ENCODE data around the gene KIAA0753. TPM values are rescaled to one million over a fixed set of nuclear protein-coding genes. Genes with fewer than 3 reads are reported as not detected.

KIAA0753 gene
- total and polyA plus RNA-seq, 2 of the 4 experiments (the other 2 are of a cell fraction): 10.2 to 17.6 TPM

DNA sequence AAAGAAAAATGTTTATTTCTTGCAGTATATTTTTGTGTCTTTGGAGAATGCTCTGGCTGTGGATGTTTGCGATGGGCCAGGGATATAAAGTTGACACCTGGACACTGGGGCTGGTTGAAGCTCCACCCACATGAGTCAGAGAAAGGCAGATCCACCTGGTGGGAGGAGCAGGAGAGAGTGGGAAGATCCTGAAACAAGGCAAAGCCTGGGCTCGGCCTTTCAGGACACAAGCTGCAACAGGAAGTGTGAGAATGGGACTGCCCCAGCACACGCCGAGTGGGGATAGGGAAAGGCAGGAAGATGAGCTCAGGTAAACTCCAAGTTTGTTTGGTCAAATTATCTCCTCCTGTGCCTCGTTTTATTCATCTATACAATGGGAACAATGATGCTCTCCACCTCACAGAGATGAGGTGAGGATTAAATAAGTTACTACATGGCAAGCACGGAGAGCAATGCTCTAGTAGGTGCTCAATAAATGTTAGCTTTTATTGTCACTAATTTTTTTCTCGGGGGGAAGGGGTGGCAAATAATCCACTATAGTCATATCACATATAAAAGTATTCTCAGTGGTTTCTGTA is 62.7 kb downstream of the KIAA0753 start:
- H4K8ac ChIP-seq (ENCODE audit: low read depth in 2 of 2, low read length in 2 of 2): no peak overlapping the region
- CTCF ChIA-PET: no interaction called here
- no peak overlapping the region for H2BK15ac ChIP-seq (ENCODE audit: low read depth, low read length)
- no peak overlapping the region for H4K91ac ChIP-seq (ENCODE audit: insufficient read depth, low read depth, low read length)
- H3K4me3 ChIP-seq (ENCODE audit: insufficient read depth, low read depth, low read length): no peak overlapping the region
- H4K20me1 ChIP-seq (ENCODE audit: insufficient read depth, low read length): no peaks in the 10 kb centered on the region
- H2AK9ac ChIP-seq (replicated peaks; ENCODE audit: low read depth, low read length, poor library complexity): no peak overlapping the region
- no peak overlapping the region for H2AFZ ChIP-seq (replicated peaks; ENCODE audit: low read length, poor library complexity)
- TF ChIP-seq SMC3 (IDR thresholded peaks at IDR 0.05; ENCODE audit: low read depth, low read length) (no peak), FOS (IDR thresholded peaks at IDR 0.05; ENCODE audit: low read depth, low read length) (no peak), MAZ (IDR thresholded peaks at IDR 0.05; ENCODE audit: borderline replicate concordance, low read depth, low read length) (no peak), RAD21 (IDR thresholded peaks at IDR 0.05; ENCODE audit: low read length) (no peak), MXI1 (IDR thresholded peaks at IDR 0.05; ENCODE audit: borderline replicate concordance, low read depth, low read length) (no peak), RCOR1 (IDR thresholded peaks at IDR 0.05; ENCODE audit: insufficient replicate concordance, low read length) (no peak), CEBPB (IDR thresholded peaks at IDR 0.05; ENCODE audit: low read depth, low read length) (no peak), MAFK (IDR thresholded peaks at IDR 0.05; ENCODE audit: low read depth, low read length) (no peak), BHLHE40 (IDR thresholded peaks at IDR 0.05; ENCODE audit: low read depth, low read length) (no peak), POLR2A (IDR thresholded peaks at IDR 0.05; ENCODE audit: low read depth, low read length) (no peak), CHD1 (IDR thresholded peaks at IDR 0.05; ENCODE audit: low read depth, low read length) (no peak), RFX5 (IDR thresholded peaks at IDR 0.05; ENCODE audit: low read depth, low read length) (no peak)
- TF ChIP-seq, protein P1, sequence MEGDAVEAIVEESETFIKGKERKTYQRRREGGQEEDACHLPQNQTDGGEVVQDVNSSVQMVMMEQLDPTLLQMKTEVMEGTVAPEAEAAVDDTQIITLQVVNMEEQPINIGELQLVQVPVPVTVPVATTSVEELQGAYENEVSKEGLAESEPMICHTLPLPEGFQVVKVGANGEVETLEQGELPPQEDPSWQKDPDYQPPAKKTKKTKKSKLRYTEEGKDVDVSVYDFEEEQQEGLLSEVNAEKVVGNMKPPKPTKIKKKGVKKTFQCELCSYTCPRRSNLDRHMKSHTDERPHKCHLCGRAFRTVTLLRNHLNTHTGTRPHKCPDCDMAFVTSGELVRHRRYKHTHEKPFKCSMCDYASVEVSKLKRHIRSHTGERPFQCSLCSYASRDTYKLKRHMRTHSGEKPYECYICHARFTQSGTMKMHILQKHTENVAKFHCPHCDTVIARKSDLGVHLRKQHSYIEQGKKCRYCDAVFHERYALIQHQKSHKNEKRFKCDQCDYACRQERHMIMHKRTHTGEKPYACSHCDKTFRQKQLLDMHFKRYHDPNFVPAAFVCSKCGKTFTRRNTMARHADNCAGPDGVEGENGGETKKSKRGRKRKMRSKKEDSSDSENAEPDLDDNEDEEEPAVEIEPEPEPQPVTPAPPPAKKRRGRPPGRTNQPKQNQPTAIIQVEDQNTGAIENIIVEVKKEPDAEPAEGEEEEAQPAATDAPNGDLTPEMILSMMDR (conservative IDR thresholded peaks at IDR 0.05; ENCODE audit: low read depth, low read length): no peak
- no CpG with 5 or more reads among the region's 7 CpGs for WGBS, 2 experiments (ENCODE audit: extremely low coverage in 2 of 2, insufficient read length in 1 of 2)
- ATAC-seq (ENCODE audit: low read depth): no peak
- H3K79me1 ChIP-seq (ENCODE audit: low read depth in 1 of 2, low read length in 2 of 2): peaks cover 0 to 4% of the 10 kb centered on the region in 2 experiments; a peak in 1 of 4 replicates
- no peak overlapping the region for H2BK120ac ChIP-seq (ENCODE audit: low read depth, low read length)
- peaks cover 13% of the 10 kb centered on the region; the same call in 1 of the 2 replicates for H3K9me1 ChIP-seq (ENCODE audit: insufficient read depth, low read length)
- H3K14ac ChIP-seq (replicated peaks; ENCODE audit: low read depth, low read length): no peak overlapping the region
- POLR2A ChIA-PET (ENCODE audit: unreplicated experiment): no interaction called here
- intact Hi-C loops (cut with micrococcal nuclease) (no loop called here), dilution Hi-C loops (cut with HindIII; ENCODE audit: low sequenced_read_pairs, unreplicated experiment) (no loop called here), in situ Hi-C loops (cut with MboI; ENCODE audit: low sequenced_read_pairs) (no loop called here)
- H3K18ac ChIP-seq (ENCODE audit: low read depth, low read length): no peak overlapping the region
- no peak overlapping the region for H3K23ac ChIP-seq (ENCODE audit: low read depth, low read length)
- H3K9ac ChIP-seq (ENCODE audit: low read depth, low read length): no peak overlapping the region
- peaks cover 22% of the 10 kb centered on the region for H3K36me3 ChIP-seq (ENCODE audit: control insufficient read depth, insufficient read depth, low read length)
- no peak overlapping the region; the same call in 1 of the 2 replicates for H2BK20ac ChIP-seq (ENCODE audit: low read depth, low read length)
- no peak overlapping the region for H4K5ac ChIP-seq (ENCODE audit: low read depth, low read length)
- H3K4me1 ChIP-seq (ENCODE audit: control insufficient read depth, insufficient read depth, low read length): peaks cover 16% of the 10 kb centered on the region
- H3K4me2 ChIP-seq (ENCODE audit: low read depth, low read length): no peak overlapping the region
- no peaks in the 10 kb centered on the region for H3K9me3 ChIP-seq (ENCODE audit: control insufficient read depth, insufficient read depth, low read length)
- no peak overlapping the region for H2BK5ac ChIP-seq (ENCODE audit: low read depth, low read length, poor library complexity, severe bottlenecking)
- no peak overlapping the region for H3K4ac ChIP-seq (ENCODE audit: low read depth, low read length)
- H3K27ac ChIP-seq (ENCODE audit: insufficient read depth, low read length): no peak overlapping the region
- BruUV-seq (replicated peaks): no TSS peak
- no peaks in the 10 kb centered on the region for H3K27me3 ChIP-seq (ENCODE audit: control insufficient read depth, insufficient read depth, low read length)
- no peak overlapping the region for H3K56ac ChIP-seq (ENCODE audit: extremely low read depth, insufficient read depth, low read length)
- DNase-seq: no peak
- H2AK5ac ChIP-seq (ENCODE audit: low read depth, low read length): no peak overlapping the region
